HL-60 (cell line): ENCODE measurements around the gene GUCY2F.

Experiments
- DNase-seq, 2 experiments: peaks; one replicate each; pipeline ENCODE4 v3.0.0-alpha.2; 2010 to 2020; ENCODE audit warnings: low read depth in 1 of 2, low spot score in 1 of 2
- H3K27ac ChIP-seq: fragments of 250-450 bp; sonication (Bioruptor Pico); replicated peaks from 2 replicates; pipeline ENCODE4 v1.5.1; 2020; ENCODE audit warnings: mild to moderate bottlenecking, moderate library complexity
- H3K27me3 ChIP-seq: fragments of 250-450 bp; sonication (Bioruptor Pico); 2 replicates; pipeline ENCODE4 v1.5.1; 2021; ENCODE audit warnings: mild to moderate bottlenecking, moderate library complexity; ENCODE audit not compliant: insufficient read depth, poor library complexity, severe bottlenecking
- H3K4me3 ChIP-seq: replicated peaks from 2 replicates; pipeline ENCODE4 v1.5.1; 2011; ENCODE audit warnings: mild to moderate bottlenecking, control low read depth, low read length; ENCODE audit not compliant: insufficient read depth
- GABPA ChIP-seq: IDR thresholded peaks from 2 replicates; pipeline ENCODE4 v1.6.1; 2012; ENCODE audit warnings: low read depth
- POLR2AphosphoS5 ChIP-seq: IDR thresholded peaks from 2 replicates; pipeline ENCODE4 v1.6.1; 2012; ENCODE audit warnings: low read depth
- SPI1 ChIP-seq: IDR thresholded peaks from 2 replicates; pipeline ENCODE4 v1.6.1; 2012; ENCODE audit warnings: low read depth, mild to moderate bottlenecking, borderline replicate concordance
- long read RNA-seq: library from polyadenylated mRNA; unstranded; transcript quantifications from one replicate; pipeline ENCODE4 v2.0.0, GENCODE V29; 2020
- TF ChIP-seq, protein P1 (sequence below): IDR thresholded peaks from 2 replicates; pipeline ENCODE4 v1.6.1; 2012; ENCODE audit warnings: low read depth; ENCODE audit not compliant: insufficient replicate concordance
- TF ChIP-seq, protein P2 (sequence below): IDR thresholded peaks from one replicate; pipeline ENCODE4 v1.5.1; 2011; ENCODE audit warnings: low read length, control low read depth, inconsistent platforms; ENCODE audit not compliant: insufficient read depth

The GUCY2F gene
- long read RNA-seq, partial matches to known transcripts = 2 of 3 reads
- long read RNA-seq, other reads (novel, unspliced or antisense) = 1 of 3 reads

DNA sequence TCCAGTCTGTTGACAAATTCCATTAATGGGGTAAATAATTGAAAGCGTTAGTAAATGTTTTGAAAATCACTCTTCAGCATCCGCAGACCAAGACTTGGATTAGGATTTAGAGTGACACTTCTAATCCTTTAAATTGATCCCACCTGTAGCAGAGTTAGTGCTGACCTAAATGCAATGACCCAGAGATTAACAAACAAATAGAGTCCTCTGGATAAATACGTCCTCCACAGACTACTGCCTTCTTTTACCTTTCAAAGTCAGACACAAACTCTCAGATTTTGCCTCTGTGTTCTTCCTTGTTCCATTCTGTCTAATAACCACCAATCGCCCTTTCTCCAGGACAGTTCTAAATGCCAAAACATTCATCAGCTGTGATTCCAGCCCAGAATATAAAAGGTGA lies at the start of gene GUCY2F:
TSS of gene GUCY2F (minus strand) at position 101 of the 400 bp plus-strand sequence. CDS start 6,150 bp downstream, outside the sequence.
- no peaks in the 10 kb centered on the region for H3K27me3 ChIP-seq
- TF ChIP-seq, protein P1, sequence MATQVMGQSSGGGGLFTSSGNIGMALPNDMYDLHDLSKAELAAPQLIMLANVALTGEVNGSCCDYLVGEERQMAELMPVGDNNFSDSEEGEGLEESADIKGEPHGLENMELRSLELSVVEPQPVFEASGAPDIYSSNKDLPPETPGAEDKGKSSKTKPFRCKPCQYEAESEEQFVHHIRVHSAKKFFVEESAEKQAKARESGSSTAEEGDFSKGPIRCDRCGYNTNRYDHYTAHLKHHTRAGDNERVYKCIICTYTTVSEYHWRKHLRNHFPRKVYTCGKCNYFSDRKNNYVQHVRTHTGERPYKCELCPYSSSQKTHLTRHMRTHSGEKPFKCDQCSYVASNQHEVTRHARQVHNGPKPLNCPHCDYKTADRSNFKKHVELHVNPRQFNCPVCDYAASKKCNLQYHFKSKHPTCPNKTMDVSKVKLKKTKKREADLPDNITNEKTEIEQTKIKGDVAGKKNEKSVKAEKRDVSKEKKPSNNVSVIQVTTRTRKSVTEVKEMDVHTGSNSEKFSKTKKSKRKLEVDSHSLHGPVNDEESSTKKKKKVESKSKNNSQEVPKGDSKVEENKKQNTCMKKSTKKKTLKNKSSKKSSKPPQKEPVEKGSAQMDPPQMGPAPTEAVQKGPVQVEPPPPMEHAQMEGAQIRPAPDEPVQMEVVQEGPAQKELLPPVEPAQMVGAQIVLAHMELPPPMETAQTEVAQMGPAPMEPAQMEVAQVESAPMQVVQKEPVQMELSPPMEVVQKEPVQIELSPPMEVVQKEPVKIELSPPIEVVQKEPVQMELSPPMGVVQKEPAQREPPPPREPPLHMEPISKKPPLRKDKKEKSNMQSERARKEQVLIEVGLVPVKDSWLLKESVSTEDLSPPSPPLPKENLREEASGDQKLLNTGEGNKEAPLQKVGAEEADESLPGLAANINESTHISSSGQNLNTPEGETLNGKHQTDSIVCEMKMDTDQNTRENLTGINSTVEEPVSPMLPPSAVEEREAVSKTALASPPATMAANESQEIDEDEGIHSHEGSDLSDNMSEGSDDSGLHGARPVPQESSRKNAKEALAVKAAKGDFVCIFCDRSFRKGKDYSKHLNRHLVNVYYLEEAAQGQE = no peak
- TF ChIP-seq SPI1 (no peak), GABPA (no peak), POLR2AphosphoS5 (no peak)
- TF ChIP-seq, protein P2, sequence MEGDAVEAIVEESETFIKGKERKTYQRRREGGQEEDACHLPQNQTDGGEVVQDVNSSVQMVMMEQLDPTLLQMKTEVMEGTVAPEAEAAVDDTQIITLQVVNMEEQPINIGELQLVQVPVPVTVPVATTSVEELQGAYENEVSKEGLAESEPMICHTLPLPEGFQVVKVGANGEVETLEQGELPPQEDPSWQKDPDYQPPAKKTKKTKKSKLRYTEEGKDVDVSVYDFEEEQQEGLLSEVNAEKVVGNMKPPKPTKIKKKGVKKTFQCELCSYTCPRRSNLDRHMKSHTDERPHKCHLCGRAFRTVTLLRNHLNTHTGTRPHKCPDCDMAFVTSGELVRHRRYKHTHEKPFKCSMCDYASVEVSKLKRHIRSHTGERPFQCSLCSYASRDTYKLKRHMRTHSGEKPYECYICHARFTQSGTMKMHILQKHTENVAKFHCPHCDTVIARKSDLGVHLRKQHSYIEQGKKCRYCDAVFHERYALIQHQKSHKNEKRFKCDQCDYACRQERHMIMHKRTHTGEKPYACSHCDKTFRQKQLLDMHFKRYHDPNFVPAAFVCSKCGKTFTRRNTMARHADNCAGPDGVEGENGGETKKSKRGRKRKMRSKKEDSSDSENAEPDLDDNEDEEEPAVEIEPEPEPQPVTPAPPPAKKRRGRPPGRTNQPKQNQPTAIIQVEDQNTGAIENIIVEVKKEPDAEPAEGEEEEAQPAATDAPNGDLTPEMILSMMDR = no peak
- no peak for DNase-seq
- no peak within 1 kb of the TSS for H3K4me3 ChIP-seq
- no peak within 1 kb of the TSS for H3K27ac ChIP-seq

GRCh38 chrX:109519001-109519400 lies 37.1 kb upstream of the GUCY2F start:
- no peak for DNase-seq
- Histone ChIP-seq H3K27me3 (no peaks in the 10 kb centered on the region), H3K4me3 (no peak overlapping the region), H3K27ac (no peak overlapping the region)
- TF ChIP-seq, protein P1 = no peak

DNA sequence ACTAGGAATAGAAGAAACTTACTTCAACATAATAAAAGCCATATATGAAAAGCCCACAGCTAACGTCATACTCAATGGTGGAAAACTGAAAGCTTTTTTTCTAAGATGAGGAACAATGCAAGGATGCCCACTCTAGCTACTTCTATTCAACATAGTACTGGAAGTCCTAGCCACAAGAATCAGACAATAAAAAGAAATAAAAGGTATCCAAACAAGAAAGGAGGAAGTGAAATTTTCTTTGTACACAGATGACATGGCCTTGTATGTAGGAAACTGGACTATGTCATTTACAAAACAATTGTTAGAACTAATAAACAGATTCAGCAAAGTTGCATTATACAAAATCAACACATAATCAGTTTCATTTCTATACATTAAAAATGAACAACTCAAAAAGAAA lies 29.2 kb upstream of the GUCY2F start:
- no peak overlapping the region for H3K4me3 ChIP-seq
- H3K27ac ChIP-seq = no peak overlapping the region
- no peak for DNase-seq
- TF ChIP-seq GABPA = no peak
- TF ChIP-seq, protein P2 = no peak
- TF ChIP-seq SPI1 = no peak
- TF ChIP-seq POLR2AphosphoS5 = no peak
- TF ChIP-seq, protein P1 = no peak
- H3K27me3 ChIP-seq = no peaks in the 10 kb centered on the region

DNA sequence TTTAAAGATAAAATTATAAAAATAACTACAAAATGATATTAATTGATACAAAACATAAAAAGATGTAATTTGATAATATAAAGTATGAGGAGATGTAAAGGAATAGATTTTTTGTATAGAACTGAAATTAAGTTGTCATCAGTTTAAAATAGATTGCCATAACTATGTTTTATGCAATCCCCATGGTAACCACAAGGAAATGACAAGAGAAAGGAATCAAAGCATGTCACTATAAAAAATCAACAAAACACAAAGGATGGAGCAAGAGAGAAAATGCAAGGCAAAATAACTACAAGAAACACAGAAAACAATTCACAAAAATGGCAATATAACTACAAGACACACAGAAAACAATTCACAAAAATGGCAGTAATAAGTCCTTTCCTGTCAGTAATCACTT lies 27.0 kb upstream of the GUCY2F start:
- Histone ChIP-seq H3K27me3 (no peaks in the 10 kb centered on the region), H3K27ac (no peak overlapping the region), H3K4me3 (no peak overlapping the region)
- DNase-seq = no peak
- TF ChIP-seq SPI1 (no peak), POLR2AphosphoS5 (no peak), GABPA (no peak)
- TF ChIP-seq, protein P2 = no peak
- TF ChIP-seq, protein P1 = no peak
